Panc1 (cell line): ENCODE results near the gene PDE3B. TPM values are rescaled to one million over a fixed set of nuclear protein-coding genes. Genes with fewer than 3 reads are reported as not detected.

Experiments used
- ATAC-seq: fragments of 200-7000 bp; cut with Tn5 transposase; 2 replicates; pipeline ENCODE4 v1.9.1; 2020; ENCODE audit warnings: mild to moderate bottlenecking, moderate library complexity
- BruUV-seq: library from RNA; stranded (reverse); fragments of 400-500 nt; replicated peaks from 2 replicates; lab custom pipeline; 2021; lab: Mats Ljungman, UMichigan
- CTCF ChIA-PET: fragments of 300-600 bp; sonication (Branson Sonifier 250); formaldehyde crosslinking; loops from one replicate; lab custom pipeline; 2022; ENCODE audit warnings: antibody characterized with exemption; lab: Charles Lee
- POLR2A ChIA-PET: fragments of 300-600 bp; sonication (Branson Sonifier 250); formaldehyde crosslinking; loops from one replicate; lab custom pipeline; 2022; ENCODE audit warnings: antibody characterized with exemption; lab: Charles Lee
- DNase-seq: peaks from one replicate; pipeline ENCODE4 v3.0.0-alpha.2; 2010; ENCODE audit warnings: low read depth, low spot score
- H3K27ac ChIP-seq: 2 replicates; pipeline ENCODE4 v1.5.1; 2011; ENCODE audit warnings: mild to moderate bottlenecking, low read length, inconsistent platforms
- H3K27me3 ChIP-seq: fragments of 200-500 bp; sonication (Bioruptor generic); 2 replicates; pipeline ENCODE4 v1.6.0; 2014; ENCODE audit warnings: low read length, inconsistent platforms; ENCODE audit not compliant: control insufficient read depth, insufficient read depth
- H3K36me3 ChIP-seq: fragments of 200-500 bp; sonication (Bioruptor generic); 2 replicates; pipeline ENCODE4 v1.5.1; 2014; ENCODE audit warnings: inconsistent platforms, mild to moderate bottlenecking, low read length, moderate library complexity; ENCODE audit not compliant: control insufficient read depth, insufficient read depth
- H3K4me1 ChIP-seq: 2 replicates; pipeline ENCODE4 v1.5.1; 2011; ENCODE audit warnings: inconsistent platforms, mild to moderate bottlenecking, low read length, moderate library complexity; ENCODE audit not compliant: control insufficient read depth, insufficient read depth
- H3K4me3 ChIP-seq, 2 experiments: 2 replicates each; pipeline ENCODE4 v1.5.1; 2011 to 2012; ENCODE audit warnings: low read depth in 2 of 2, low read length in 2 of 2, mild to moderate bottlenecking in 2 of 2, inconsistent platforms in 1 of 2, moderate library complexity in 1 of 2
- H3K9me3 ChIP-seq: fragments of 200-500 bp; sonication (Bioruptor generic); 2 replicates; pipeline ENCODE4 v1.5.1; 2014; ENCODE audit warnings: low read depth, mild to moderate bottlenecking, inconsistent platforms, low read length, moderate library complexity; ENCODE audit not compliant: control insufficient read depth, insufficient read depth
- CTCF ChIP-seq: fragments of 450-650 bp; IDR thresholded peaks from 2 replicates; pipeline ENCODE4 v1.5.1; 2017; ENCODE audit warnings: mild to moderate bottlenecking
- POLR2AphosphoS5 ChIP-seq: IDR thresholded peaks from 2 replicates; pipeline ENCODE4 v1.6.1; 2012; ENCODE audit warnings: mild to moderate bottlenecking, low read depth, low read length, moderate library complexity
- REST ChIP-seq, 2 experiments: IDR thresholded peaks; 2 replicates each; pipeline ENCODE4 v1.6.1; 2011 to 2012; ENCODE audit warnings: low read depth in 2 of 2, control low read depth in 1 of 2, low read length in 1 of 2, mild to moderate bottlenecking in 1 of 2, moderate library complexity in 1 of 2; ENCODE audit not compliant: insufficient read depth in 1 of 2
- SIN3A ChIP-seq: IDR thresholded peaks from 2 replicates; pipeline ENCODE4 v1.6.1; 2012; ENCODE audit warnings: low read depth, mild to moderate bottlenecking, low read length, moderate library complexity, borderline replicate concordance; ENCODE audit not compliant: insufficient read depth
- TCF7L2 ChIP-seq: IDR thresholded peaks from 2 replicates; pipeline ENCODE4 v1.6.1; 2011; ENCODE audit warnings: mild to moderate bottlenecking, low read depth, low read length, inconsistent platforms
- in situ Hi-C: cut with HindIII; loops from 2 replicates; pipeline ENCODE4 v1.10.0; 2016; ENCODE audit warnings: low sequenced_read_pairs, low pct_unique_long_range_greater_than_20kb
- intact Hi-C: fragments of 100-400 bp; cut with micrococcal nuclease; formaldehyde crosslinking; loops from one replicate; pipeline ENCODE4 v1.10.0; 2022; ENCODE audit not compliant: unreplicated experiment
- total RNA-seq: library from RNA; stranded (reverse); gene quantifications from one replicate; pipeline ENCODE4 v1.2.1, GENCODE V29; 2021; ENCODE audit not compliant: unreplicated experiment

PDE3B gene
- total RNA-seq, 1 experiment from 2014 or later: 33.0 TPM

- Histone ChIP-seq H3K4me3 (no peak overlapping the region), H3K27me3 (no peaks in the 10 kb centered on the region), H3K4me1 (no peaks in the 10 kb centered on the region; the same call in 1 of the 2 replicates), H3K9me3 (no peaks in the 10 kb centered on the region), H3K36me3 (no peaks in the 10 kb centered on the region), H3K27ac (no peak overlapping the region)
- intact Hi-C loops: no loop called here
- DNase-seq: no peak
- no peak for TF ChIP-seq REST (IDR thresholded peaks at IDR 0.05; ENCODE audit: insufficient read depth in 1 of 2, low read depth in 2 of 2, low read length in 1 of 2)
- TF ChIP-seq POLR2AphosphoS5: no peak
- TF ChIP-seq SIN3A: no peak
- no peak for TF ChIP-seq TCF7L2
- TF ChIP-seq CTCF: no peak
- CTCF ChIA-PET: no interaction called here
- POLR2A ChIA-PET: no interaction called here
- ATAC-seq: no peak
- in situ Hi-C loops: no loop called here
- BruUV-seq: no TSS peak
Measured at GRCh38 chr11:14727215-14727614, 83.6 kb downstream of the PDE3B start.

GRCh38 chr11:14727746-14728145 lies 84.1 kb downstream of the PDE3B start:
- DNase-seq: no peak

More at GRCh38 chr11:14727746-14728145, 84.1 kb downstream of the PDE3B start:
- no peak for ATAC-seq
- TF ChIP-seq SIN3A (no peak), POLR2AphosphoS5 (no peak), REST (IDR thresholded peaks at IDR 0.05; ENCODE audit: insufficient read depth in 1 of 2, low read depth in 2 of 2, low read length in 1 of 2) (no peak), TCF7L2 (no peak), CTCF (no peak)
- Histone ChIP-seq H3K9me3 (no peaks in the 10 kb centered on the region), H3K27me3 (no peaks in the 10 kb centered on the region), H3K27ac (no peak overlapping the region), H3K4me3 (no peak overlapping the region), H3K36me3 (no peaks in the 10 kb centered on the region), H3K4me1 (no peaks in the 10 kb centered on the region; the same call in 1 of the 2 replicates)
- intact Hi-C loops: no loop called here
- ChIA-PET CTCF (no interaction called here), POLR2A (no interaction called here)
- no TSS peak for BruUV-seq
- in situ Hi-C loops: no loop called here
